Right atrium auricular region (tissue), 2 donors: ENCODE data around the gene ZMIZ1. TPM values are rescaled to one million over a fixed set of nuclear protein-coding genes. Genes with fewer than 3 reads are reported as not detected.

Source experiments
- DNase-seq: peaks from one replicate; pipeline ENCODE4 v3.0.0-alpha.2; 2019; ENCODE audit warnings: low spot score
- H3K27ac ChIP-seq, 2 donors: fragments of 200-600 bp; sonication (generic); 1 replicate in 1 of 2; 2 replicates in 1 of 2; pipeline ENCODE4 v1.5.1; 2016 to 2019
- H3K27me3 ChIP-seq, 2 donors: fragments of 200-600 bp; sonication (generic); one replicate each; pipeline versions ENCODE4 v1.5.1 to v1.6.0; 2017 to 2019
- H3K36me3 ChIP-seq: fragments of 200-600 bp; sonication (generic); one replicate; pipeline ENCODE4 v1.5.1; 2016
- H3K4me1 ChIP-seq, 2 donors: fragments of 200-600 bp; sonication (generic); one replicate each; pipeline versions ENCODE4 v1.5.1 to v1.6.0; 2017 to 2019
- H3K4me3 ChIP-seq, 2 donors: fragments of 200-600 bp; sonication (generic); 1 replicate in 1 of 2; 2 replicates in 1 of 2; pipeline ENCODE4 v1.5.1; 2017 to 2019; ENCODE audit warnings: mild to moderate bottlenecking in 1 of 2, moderate library complexity in 1 of 2
- H3K9me3 ChIP-seq, 2 donors: fragments of 200-600 bp; sonication (generic); one replicate each; pipeline ENCODE4 v1.5.1; 2019
- total RNA-seq, 2 donors: library from RNA; depleted of rRNA; stranded (reverse); fragments of >200 nt; gene quantifications; one replicate each; pipeline ENCODE4 v1.1.0, GENCODE V29; 2016
- TF ChIP-seq, protein P1 (sequence below), 2 donors: fragments of 200-600 bp; sonication (generic); IDR thresholded peaks; one replicate each; pipeline ENCODE4 v1.5.1; 2019; ENCODE audit warnings: antibody characterized with exemption in 2 of 2

The ZMIZ1 gene
- total RNA-seq, 2 donors from 2014 or later, result 59.3 to 71.0 TPM

- H3K4me1 ChIP-seq, result peaks cover 0 to 30% of the 10 kb centered on the region in 2 donors
- no peaks in the 10 kb centered on the region for H3K36me3 ChIP-seq
- no peaks in the 10 kb centered on the region for H3K27me3 ChIP-seq
- DNase-seq, result no peak
- H3K4me3 ChIP-seq, result no peak overlapping the region
- no peaks in the 10 kb centered on the region for H3K9me3 ChIP-seq
- H3K27ac ChIP-seq, result no peak overlapping the region
- TF ChIP-seq, protein P1, sequence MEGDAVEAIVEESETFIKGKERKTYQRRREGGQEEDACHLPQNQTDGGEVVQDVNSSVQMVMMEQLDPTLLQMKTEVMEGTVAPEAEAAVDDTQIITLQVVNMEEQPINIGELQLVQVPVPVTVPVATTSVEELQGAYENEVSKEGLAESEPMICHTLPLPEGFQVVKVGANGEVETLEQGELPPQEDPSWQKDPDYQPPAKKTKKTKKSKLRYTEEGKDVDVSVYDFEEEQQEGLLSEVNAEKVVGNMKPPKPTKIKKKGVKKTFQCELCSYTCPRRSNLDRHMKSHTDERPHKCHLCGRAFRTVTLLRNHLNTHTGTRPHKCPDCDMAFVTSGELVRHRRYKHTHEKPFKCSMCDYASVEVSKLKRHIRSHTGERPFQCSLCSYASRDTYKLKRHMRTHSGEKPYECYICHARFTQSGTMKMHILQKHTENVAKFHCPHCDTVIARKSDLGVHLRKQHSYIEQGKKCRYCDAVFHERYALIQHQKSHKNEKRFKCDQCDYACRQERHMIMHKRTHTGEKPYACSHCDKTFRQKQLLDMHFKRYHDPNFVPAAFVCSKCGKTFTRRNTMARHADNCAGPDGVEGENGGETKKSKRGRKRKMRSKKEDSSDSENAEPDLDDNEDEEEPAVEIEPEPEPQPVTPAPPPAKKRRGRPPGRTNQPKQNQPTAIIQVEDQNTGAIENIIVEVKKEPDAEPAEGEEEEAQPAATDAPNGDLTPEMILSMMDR (IDR thresholded peaks at IDR 0.05), result no peak
These were observed 43.5 kb upstream of the ZMIZ1 start for GRCh38 chr10:79025199-79025832.

- H3K4me1 ChIP-seq, result peaks cover 0 to 30% of the 10 kb centered on the region in 2 donors
- no peaks in the 10 kb centered on the region for H3K36me3 ChIP-seq
- no peak overlapping the region for H3K4me3 ChIP-seq
- no peak overlapping the region for H3K27ac ChIP-seq
- H3K27me3 ChIP-seq, result no peaks in the 10 kb centered on the region
- TF ChIP-seq, protein P1 (IDR thresholded peaks at IDR 0.05), result no peak
- DNase-seq, result no peak
- H3K9me3 ChIP-seq, result no peaks in the 10 kb centered on the region
These were observed 42.4 kb upstream of the ZMIZ1 start for GRCh38 chr10:79026341-79026761.

GRCh38 chr10:79026806-79027146 lies 42.0 kb upstream of the ZMIZ1 start:
- no peaks in the 10 kb centered on the region for H3K9me3 ChIP-seq
- no peak for DNase-seq
- H3K36me3 ChIP-seq, result no peaks in the 10 kb centered on the region
- no peak overlapping the region for H3K4me3 ChIP-seq
- TF ChIP-seq, protein P1 (IDR thresholded peaks at IDR 0.05), result no peak
- H3K27me3 ChIP-seq, result no peaks in the 10 kb centered on the region
- peaks cover 0 to 30% of the 10 kb centered on the region in 2 donors for H3K4me1 ChIP-seq
- H3K27ac ChIP-seq, result no peak overlapping the region

GRCh38 chr10:79027147-79028055 lies 41.4 kb upstream of the ZMIZ1 start:
- Histone ChIP-seq H3K27ac (no peak overlapping the region), H3K27me3 (no peaks in the 10 kb centered on the region), H3K36me3 (no peaks in the 10 kb centered on the region), H3K4me1 (peaks cover 0 to 30% of the 10 kb centered on the region in 2 donors), H3K9me3 (no peaks in the 10 kb centered on the region), H3K4me3 (no peak overlapping the region)
- TF ChIP-seq, protein P1 (IDR thresholded peaks at IDR 0.05), result no peak
- DNase-seq, result no peak

DNA sequence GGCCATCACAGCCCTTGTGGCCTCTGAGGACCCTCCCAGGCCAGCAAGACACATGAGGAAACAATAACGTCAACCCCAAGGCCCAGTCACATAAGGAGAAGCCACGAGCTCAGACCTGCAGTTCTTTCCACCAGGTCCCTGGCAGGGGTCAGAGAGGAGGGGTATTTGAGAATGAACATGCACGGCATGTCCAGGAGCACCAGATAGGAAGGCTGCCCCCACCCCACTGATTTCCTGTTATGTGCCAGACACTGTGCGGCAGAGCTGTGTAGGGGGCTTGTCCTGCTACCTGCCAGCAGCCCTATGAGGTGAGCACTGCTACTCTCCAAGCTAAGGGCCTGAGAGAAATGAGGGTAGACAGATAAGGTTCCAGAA lies 40.7 kb upstream of the ZMIZ1 start:
- Histone ChIP-seq H3K27ac (no peak overlapping the region), H3K9me3 (no peaks in the 10 kb centered on the region), H3K4me1 (peaks cover 0 to 26% of the 10 kb centered on the region in 2 donors), H3K4me3 (no peak overlapping the region), H3K27me3 (no peaks in the 10 kb centered on the region), H3K36me3 (no peaks in the 10 kb centered on the region)
- DNase-seq, result no peak
- TF ChIP-seq, protein P1 (IDR thresholded peaks at IDR 0.05), result no peak
